Activated T-helper 1 cell treated with anti-CD3 and anti-CD28 coated beads, Interleukin-12 subunit alpha, Interleukin-12 subunit beta, Interleukin-2, Interleukin-4 antibody, amounts not matched to agents 30 ng/mL and 10 ng/mL and 1 ng/mL, durations not matched to agents 14 hours and 24 hours and 36 hours (primary cell): ENCODE measurements around the gene PER3. TPM values are rescaled to one million over a fixed set of nuclear protein-coding genes. Genes with fewer than 3 reads are reported as not detected.

ENCODE experiments used
- DNase-seq: peaks from one replicate; pipeline ENCODE4 v3.0.0; 2021; ENCODE audit warnings: low spot score
- H3K27ac Mint-ChIP-seq: one replicate; pipeline ENCODE4 v1.8.0; 2021; ENCODE audit warnings: mild to moderate bottlenecking, mixed read lengths
- H3K27me3 Mint-ChIP-seq: one replicate; pipeline ENCODE4 v1.8.0; 2022; ENCODE audit warnings: mild to moderate bottlenecking, moderate library complexity, mixed read lengths; ENCODE audit not compliant: insufficient read depth
- H3K36me3 Mint-ChIP-seq: one replicate; pipeline ENCODE4 v1.8.0; 2021; ENCODE audit warnings: low read depth, mixed read lengths
- H3K4me1 Mint-ChIP-seq: one replicate; pipeline ENCODE4 v1.8.0; 2021; ENCODE audit warnings: low read depth, mixed read lengths
- H3K4me3 Mint-ChIP-seq: one replicate; pipeline ENCODE4 v1.8.0; 2021; ENCODE audit warnings: mild to moderate bottlenecking, moderate library complexity, mixed read lengths
- H3K9me3 Mint-ChIP-seq: one replicate; pipeline ENCODE4 v1.8.0; 2021; ENCODE audit warnings: mixed read lengths
- intact Hi-C: fragments of 100-400 bp; cut with micrococcal nuclease; formaldehyde crosslinking; loops from one replicate; pipeline ENCODE4 v1.15.1; 2024
- total RNA-seq: library from RNA; stranded (reverse); gene quantifications from 2 replicates; pipeline ENCODE4 v1.2.3, GENCODE V29; 2022

PER3 gene
- total RNA-seq: 4.0 and 4.4 TPM in 2 replicates

DNA sequence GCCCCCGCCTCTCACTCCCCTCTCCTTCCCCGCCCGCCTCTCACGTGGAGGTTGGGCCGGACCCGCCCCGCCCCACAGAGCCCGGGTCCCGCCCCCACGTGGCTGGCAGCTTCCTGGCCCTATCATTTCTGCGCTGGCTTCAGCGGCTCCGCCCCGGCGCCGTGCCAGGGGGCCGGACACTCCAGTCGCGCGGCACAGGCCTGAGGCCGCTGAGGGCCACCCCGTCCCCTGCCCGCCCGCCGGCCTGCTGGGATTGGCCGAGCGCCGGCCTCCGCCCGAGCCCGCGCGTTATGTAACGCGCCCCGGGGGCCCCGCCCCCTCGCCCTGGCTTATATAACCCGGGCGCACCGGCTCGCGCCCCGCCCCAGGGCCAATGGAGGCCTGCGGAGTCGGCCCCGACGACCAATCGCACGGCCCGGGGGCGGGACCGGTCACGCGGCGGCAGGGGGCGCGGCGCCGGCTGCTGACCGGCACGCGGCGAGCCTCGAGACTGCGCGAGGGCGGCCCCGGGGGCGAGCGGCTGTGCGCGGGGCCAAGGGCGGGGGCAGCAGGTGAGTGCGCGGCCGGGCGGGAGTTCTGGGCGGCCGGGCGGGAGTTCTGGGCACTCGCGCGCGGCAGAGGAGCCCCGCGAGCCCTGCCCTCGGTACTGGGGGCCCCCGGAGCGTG lies at the start of gene PER3:
TSS of gene PER3 (plus strand) at position 466 of the 666 bp plus-strand sequence. CDS start 587 bp downstream, outside the sequence.
- H3K4me3 Mint-ChIP-seq: peak within 1 kb of the TSS; percentile 74
- H3K4me1 Mint-ChIP-seq: peaks cover 21% of the 10 kb centered on the region
- intact Hi-C loops: loop anchor here (1.0 to 10.0 kb wide), 4 partner anchors 13 to 1232 kb away; partner anchors contain the start of genes CAMTA1, NOL9, PARK7 and VAMP3
- H3K9me3 Mint-ChIP-seq: no peaks in the 10 kb centered on the region
- H3K27me3 Mint-ChIP-seq: peaks cover 7% of the 10 kb centered on the region
- DNase-seq: peak; percentile 87
- H3K27ac Mint-ChIP-seq: no peak within 1 kb of the TSS
- peaks cover 7% of the 10 kb centered on the region for H3K36me3 Mint-ChIP-seq

DNA sequence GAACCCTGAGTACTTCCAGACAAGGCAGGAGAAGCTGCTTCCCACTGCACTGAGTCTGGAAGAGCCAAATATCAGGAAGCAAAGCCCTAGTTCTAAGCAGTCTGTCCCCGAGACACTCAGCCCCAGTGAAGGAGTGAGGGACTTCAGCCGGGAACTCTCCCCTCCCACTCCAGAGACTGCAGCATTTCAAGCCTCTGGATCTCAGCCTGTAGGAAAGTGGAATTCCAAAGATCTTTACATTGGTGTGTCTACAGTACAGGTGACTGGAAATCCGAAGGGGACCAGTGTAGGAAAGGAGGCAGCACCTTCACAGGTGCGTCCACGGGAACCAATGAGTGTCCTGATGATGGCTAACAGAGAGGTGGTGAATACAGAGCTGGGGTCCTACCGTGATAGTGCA lies 46.0 kb upstream of the PER3 start:
- Mint-ChIP-seq H3K36me3 (no peaks in the 10 kb centered on the region), H3K4me3 (no peak overlapping the region), H3K9me3 (no peaks in the 10 kb centered on the region), H3K4me1 (no peaks in the 10 kb centered on the region), H3K27ac (no peak overlapping the region), H3K27me3 (peaks cover 3% of the 10 kb centered on the region)
- DNase-seq: no peak
- intact Hi-C loops: no loop called here

GRCh38 chr1:7743346-7743745 lies 40.7 kb upstream of the PER3 start:
- H3K36me3 Mint-ChIP-seq: no peaks in the 10 kb centered on the region
- no peaks in the 10 kb centered on the region for H3K4me1 Mint-ChIP-seq
- no peaks in the 10 kb centered on the region for H3K9me3 Mint-ChIP-seq
- no peak overlapping the region for H3K27ac Mint-ChIP-seq
- no peak overlapping the region for H3K4me3 Mint-ChIP-seq
- H3K27me3 Mint-ChIP-seq: peaks cover 8% of the 10 kb centered on the region
- intact Hi-C loops: no loop called here
- no peak for DNase-seq

DNA sequence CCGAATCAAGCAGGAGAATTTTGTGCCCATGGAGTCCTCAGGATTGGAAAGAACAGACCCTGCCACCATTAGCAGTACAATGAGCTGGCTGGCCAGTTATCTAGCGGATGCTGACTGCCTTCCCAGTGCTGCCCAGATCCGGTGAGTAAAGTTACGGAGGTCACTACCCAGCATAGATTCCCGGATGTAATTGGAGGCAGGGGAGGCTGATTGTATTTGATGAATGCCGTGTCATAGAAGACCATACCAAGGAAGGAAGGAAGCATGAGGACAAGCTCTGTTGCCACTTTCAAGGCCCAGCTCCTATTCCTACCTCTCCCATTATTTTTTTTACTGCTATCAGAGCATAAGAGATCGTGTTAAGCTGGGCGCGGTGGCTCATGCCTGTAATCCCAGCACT lies 39.2 kb upstream of the PER3 start:
- no peak for DNase-seq
- H3K27me3 Mint-ChIP-seq: peaks cover 8% of the 10 kb centered on the region
- intact Hi-C loops: no loop called here
- H3K27ac Mint-ChIP-seq: no peak overlapping the region
- H3K9me3 Mint-ChIP-seq: no peaks in the 10 kb centered on the region
- no peaks in the 10 kb centered on the region for H3K4me1 Mint-ChIP-seq
- H3K36me3 Mint-ChIP-seq: no peaks in the 10 kb centered on the region
- H3K4me3 Mint-ChIP-seq: no peak overlapping the region

DNA sequence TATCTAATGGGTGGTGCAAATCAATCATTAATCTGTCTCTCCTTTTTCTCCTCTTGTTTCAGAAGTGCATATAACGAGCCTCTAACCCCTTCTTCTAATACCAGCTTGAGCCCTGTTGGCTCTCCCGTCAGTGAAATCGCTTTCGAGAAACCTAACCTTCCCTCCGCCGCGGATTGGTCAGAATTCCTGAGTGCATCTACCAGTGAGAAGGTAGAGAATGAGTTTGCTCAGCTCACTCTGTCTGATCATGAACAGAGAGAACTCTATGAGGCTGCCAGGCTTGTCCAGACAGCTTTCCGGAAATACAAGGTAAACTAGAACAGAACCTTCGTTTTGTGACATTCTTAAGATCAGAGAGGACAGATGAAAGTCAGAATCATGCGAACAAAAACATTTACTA lies 38.3 kb upstream of the PER3 start:
- DNase-seq: no peak
- Mint-ChIP-seq H3K27ac (no peak overlapping the region), H3K27me3 (peaks cover 8% of the 10 kb centered on the region), H3K4me3 (no peak overlapping the region), H3K4me1 (no peaks in the 10 kb centered on the region), H3K36me3 (no peaks in the 10 kb centered on the region), H3K9me3 (no peaks in the 10 kb centered on the region)
- intact Hi-C loops: no loop called here

GRCh38 chr1:7747605-7748004 lies 36.5 kb upstream of the PER3 start:
- DNase-seq: no peak
- no peaks in the 10 kb centered on the region for H3K9me3 Mint-ChIP-seq
- H3K27me3 Mint-ChIP-seq: peaks cover 6% of the 10 kb centered on the region
- H3K36me3 Mint-ChIP-seq: no peaks in the 10 kb centered on the region
- H3K4me3 Mint-ChIP-seq: no peak overlapping the region
- intact Hi-C loops: no loop called here
- H3K27ac Mint-ChIP-seq: no peak overlapping the region
- H3K4me1 Mint-ChIP-seq: peaks cover 1% of the 10 kb centered on the region

GRCh38 chr1:7749126-7749525 lies 35.0 kb upstream of the PER3 start:
- Mint-ChIP-seq H3K27me3 (peaks cover 13% of the 10 kb centered on the region), H3K4me1 (peaks cover 15% of the 10 kb centered on the region)

DNA sequence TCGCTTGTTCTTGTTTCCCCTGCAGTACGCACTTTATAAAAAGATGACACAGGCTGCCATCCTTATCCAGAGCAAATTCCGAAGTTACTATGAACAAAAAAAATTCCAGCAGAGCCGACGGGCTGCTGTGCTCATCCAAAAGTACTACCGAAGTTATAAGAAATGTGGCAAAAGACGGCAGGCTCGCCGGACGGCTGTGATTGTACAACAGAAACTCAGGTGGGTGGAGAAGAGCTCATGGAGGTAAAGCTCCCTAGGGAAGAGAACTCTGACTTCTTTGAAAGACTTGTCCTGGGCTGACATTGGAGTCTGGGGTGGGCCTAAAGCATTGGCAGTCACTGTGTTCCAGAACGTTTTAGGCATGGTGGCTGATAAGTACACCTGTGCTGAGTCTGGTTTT lies 32.9 kb upstream of the PER3 start:
- no peaks in the 10 kb centered on the region for H3K36me3 Mint-ChIP-seq
- peaks cover 9% of the 10 kb centered on the region for H3K27me3 Mint-ChIP-seq
- no peak overlapping the region for H3K27ac Mint-ChIP-seq
- no peak for DNase-seq
- peaks cover 16% of the 10 kb centered on the region for H3K4me1 Mint-ChIP-seq
- no peaks in the 10 kb centered on the region for H3K9me3 Mint-ChIP-seq
- H3K4me3 Mint-ChIP-seq: no peak overlapping the region
- intact Hi-C loops: no loop called here

More at GRCh38 chr1:7749126-7749525, 35.0 kb upstream of the PER3 start:
- no peak overlapping the region for H3K27ac Mint-ChIP-seq
- no peaks in the 10 kb centered on the region for H3K36me3 Mint-ChIP-seq
- intact Hi-C loops: no loop called here
- H3K9me3 Mint-ChIP-seq: no peaks in the 10 kb centered on the region
- no peak for DNase-seq
- H3K4me3 Mint-ChIP-seq: no peak overlapping the region

DNA sequence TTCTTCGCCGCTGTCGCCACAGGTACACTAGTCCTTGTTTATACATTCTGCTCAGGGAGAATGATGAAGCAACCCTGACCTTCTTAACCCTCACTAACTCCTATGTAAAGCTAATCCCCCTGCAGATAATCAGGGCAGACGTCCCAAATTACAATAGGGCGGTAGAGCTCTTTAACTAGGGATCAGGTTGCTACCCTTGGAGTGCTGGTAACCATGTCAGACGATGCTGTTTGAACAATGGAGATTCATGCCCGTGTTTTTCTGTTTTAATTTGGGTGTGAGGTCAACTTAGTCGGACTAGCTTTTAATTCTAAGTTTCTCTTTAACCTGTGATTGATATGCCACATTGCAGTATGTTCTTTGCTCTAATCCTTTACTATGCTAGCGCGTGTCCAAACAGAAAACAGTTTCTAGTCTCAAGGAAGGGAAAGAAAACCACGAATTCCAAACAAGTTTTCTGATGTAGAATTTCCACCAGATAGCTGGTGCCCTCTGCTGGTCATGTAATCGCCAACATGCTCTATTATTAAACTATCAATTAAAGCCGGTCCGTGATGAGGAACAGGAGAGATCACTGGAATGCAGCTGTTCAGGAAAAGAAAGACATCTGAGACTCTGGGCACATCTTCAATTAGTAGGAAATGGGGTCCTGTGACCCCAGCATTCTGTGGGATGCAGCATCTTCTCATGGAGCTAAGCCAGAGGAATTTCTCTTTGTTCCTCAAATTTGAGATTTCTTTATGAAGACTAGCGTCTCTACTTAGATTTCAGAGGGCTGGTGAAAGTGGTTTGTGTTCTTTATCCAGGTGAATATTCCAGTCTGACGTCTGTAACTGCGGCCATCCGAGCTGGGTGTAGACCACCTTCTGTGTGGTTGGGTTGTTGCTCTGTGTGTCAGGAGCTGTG lies 31.3 kb upstream of the PER3 start:
- intact Hi-C loops: loop anchor here (1.0 kb wide), 1 partner anchor 85 kb away; no protein-coding TSS in a partner anchor
- no peak overlapping the region for H3K4me3 Mint-ChIP-seq
- H3K27me3 Mint-ChIP-seq: peaks cover 12% of the 10 kb centered on the region
- H3K4me1 Mint-ChIP-seq: peaks cover 16% of the 10 kb centered on the region
- no peaks in the 10 kb centered on the region for H3K36me3 Mint-ChIP-seq
- no peak for DNase-seq
- H3K27ac Mint-ChIP-seq: no peak overlapping the region
- H3K9me3 Mint-ChIP-seq: no peaks in the 10 kb centered on the region

DNA sequence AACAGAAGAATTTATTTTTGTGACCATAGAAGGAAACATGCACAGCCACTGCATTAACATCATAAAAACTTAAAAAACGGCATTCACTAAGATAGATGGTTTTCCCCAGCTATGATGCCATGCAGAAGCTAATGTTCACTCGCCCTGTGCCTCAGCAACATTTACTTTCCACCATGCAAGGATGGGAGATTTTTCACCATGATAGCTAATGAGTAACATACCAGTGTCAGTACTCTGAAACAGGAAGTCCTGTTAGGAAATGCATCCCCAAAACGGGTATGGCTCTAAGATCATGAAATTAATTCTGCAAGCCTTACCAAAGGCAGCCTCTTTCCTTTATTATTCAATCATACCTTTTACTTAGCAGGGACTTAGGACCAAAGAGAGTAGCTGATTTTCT lies 30.4 kb upstream of the PER3 start:
- Mint-ChIP-seq H3K4me1 (peaks cover 16% of the 10 kb centered on the region), H3K4me3 (no peak overlapping the region), H3K9me3 (no peaks in the 10 kb centered on the region), H3K27me3 (peaks cover 12% of the 10 kb centered on the region), H3K27ac (no peak overlapping the region), H3K36me3 (no peaks in the 10 kb centered on the region)
- DNase-seq: no peak
- intact Hi-C loops: loop anchor here (1.0 kb wide), 1 partner anchor 86 kb away; no protein-coding TSS in a partner anchor

DNA sequence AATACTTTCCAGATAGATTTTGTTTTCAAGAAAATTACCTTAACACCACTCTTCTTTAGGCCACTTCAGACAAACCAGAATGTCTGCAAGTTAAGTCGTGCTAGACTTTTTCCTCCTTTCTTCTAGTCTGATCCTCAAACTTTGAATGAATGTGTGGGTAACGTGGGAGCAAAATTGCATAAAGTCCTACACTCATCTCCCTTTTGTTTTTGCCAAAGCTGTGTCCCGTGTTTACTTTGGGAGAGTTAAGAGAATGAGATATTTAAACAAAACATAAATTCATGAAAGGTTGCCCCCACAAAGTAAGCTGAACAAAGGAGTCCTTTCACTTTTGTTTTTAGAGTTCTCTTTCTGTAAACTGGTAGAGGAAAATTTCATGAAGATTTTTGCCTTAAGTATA lies 29.9 kb upstream of the PER3 start:
- Mint-ChIP-seq H3K4me3 (no peak overlapping the region), H3K27me3 (peaks cover 12% of the 10 kb centered on the region), H3K4me1 (peaks cover 16% of the 10 kb centered on the region), H3K27ac (no peak overlapping the region), H3K36me3 (no peaks in the 10 kb centered on the region), H3K9me3 (no peaks in the 10 kb centered on the region)
- DNase-seq: no peak
- intact Hi-C loops: no loop called here

DNA sequence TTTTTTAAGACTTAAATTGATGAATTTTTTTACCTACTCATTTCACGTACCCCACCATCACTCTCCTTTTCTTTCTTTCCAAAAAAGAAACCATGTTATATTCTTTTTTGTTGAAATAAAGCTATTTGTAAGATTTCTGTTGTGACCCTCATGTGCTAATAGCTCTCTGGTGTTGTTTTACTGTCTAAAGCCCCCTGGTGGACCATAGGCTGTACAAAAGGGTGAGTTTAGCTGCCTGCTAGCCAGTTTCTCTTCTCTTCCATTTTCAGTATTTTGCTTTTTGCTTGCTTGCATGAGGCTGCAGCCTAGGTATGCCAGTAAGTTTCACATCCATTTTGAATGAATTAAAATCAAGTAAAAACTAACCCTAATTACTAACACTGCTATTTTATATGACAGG lies 28.6 kb upstream of the PER3 start:
- no peaks in the 10 kb centered on the region for H3K36me3 Mint-ChIP-seq

GRCh38 chr1:7760245-7760644 lies 23.8 kb upstream of the PER3 start:
- H3K36me3 Mint-ChIP-seq: no peaks in the 10 kb centered on the region
- no peak overlapping the region for H3K27ac Mint-ChIP-seq
- DNase-seq: no peak
- H3K4me3 Mint-ChIP-seq: no peak overlapping the region
- H3K4me1 Mint-ChIP-seq: no peaks in the 10 kb centered on the region
- peaks cover 25% of the 10 kb centered on the region for H3K27me3 Mint-ChIP-seq
- intact Hi-C loops: no loop called here
- H3K9me3 Mint-ChIP-seq: no peaks in the 10 kb centered on the region

More for the DNA sequence above, 28.6 kb upstream of the PER3 start:
- Mint-ChIP-seq H3K27me3 (peaks cover 15% of the 10 kb centered on the region), H3K9me3 (no peaks in the 10 kb centered on the region), H3K4me3 (no peak overlapping the region), H3K4me1 (peaks cover 16% of the 10 kb centered on the region), H3K27ac (no peak overlapping the region)
- DNase-seq: no peak
- intact Hi-C loops: no loop called here
